Right lobe of liver (tissue), 6 donors: Measurements from ENCODE around the gene CDH4. TPM values are rescaled to one million over a fixed set of nuclear protein-coding genes. Genes with fewer than 3 reads are reported as not detected.

ENCODE experiments used
- ATAC-seq, 4 donors: fragments of 200-7000 bp; cut with Tn5 transposase; one replicate each; pipeline ENCODE4 v1.9.1; 2020; ENCODE audit warnings: mild to moderate bottlenecking in 4 of 4, moderate library complexity in 4 of 4
- DNase-seq, 3 donors: peaks; one replicate each; pipeline ENCODE4 v3.0.0-alpha.2; 2020
- H3K27ac ChIP-seq, 3 donors: fragments of 200-600 bp; one replicate each; pipeline ENCODE4 v1.8.0; 2022
- H3K27me3 ChIP-seq, 2 donors: fragments of 200-600 bp; one replicate each; pipeline ENCODE4 v1.8.0; 2022
- H3K36me3 ChIP-seq, 4 donors: fragments of 200-600 bp; sonication (generic) in 1 of 4; one replicate each; pipeline versions ENCODE4 v1.5.1 to v1.8.0; 2017 to 2022; ENCODE audit warnings: control low read depth in 1 of 4
- H3K4me1 ChIP-seq, 4 donors: fragments of 200-600 bp; sonication (generic) in 1 of 4; one replicate each; pipeline versions ENCODE4 v1.5.1 to v1.8.0; 2017 to 2022; ENCODE audit warnings: control low read depth in 1 of 4
- H3K4me3 ChIP-seq, 3 donors: fragments of 200-600 bp; one replicate each; pipeline ENCODE4 v1.8.0; 2022
- H3K9me3 ChIP-seq, 4 donors: fragments of 200-600 bp; sonication (generic) in 1 of 4; one replicate each; pipeline versions ENCODE4 v1.5.1 to v1.8.0; 2017 to 2022; ENCODE audit warnings: control low read depth in 1 of 4
- CTCF ChIP-seq, 4 donors: fragments of 200-600 bp in 3 of 4; fragments of 450-650 bp in 1 of 4; IDR thresholded peaks; one replicate each; pipeline versions ENCODE4 v1.5.1 to v1.8.0; 2016 to 2022; ENCODE audit warnings: antibody characterized with exemption in 4 of 4, mild to moderate bottlenecking in 2 of 4
- POLR2A ChIP-seq: fragments of 450-650 bp; IDR thresholded peaks from one replicate; pipeline ENCODE4 v1.6.1; 2017; ENCODE audit warnings: antibody characterized with exemption, mild to moderate bottlenecking
- WGBS: methylation state at CpG from one replicate; pipeline ENCODE4 v1.1.6; 2018; ENCODE audit warnings: low coverage, low lambda C conversion rate; ENCODE audit not compliant: insufficient coverage; ENCODE audit errors: missing lambda C conversion rate; 5-methylcytosine and 5-hydroxymethylcytosine counted together
- intact Hi-C, 2 donors: fragments of 100-400 bp; cut with DNase I; formaldehyde crosslinking; loops; one replicate each; pipeline versions ENCODE4 v1.11.2 to v1.14.1; 2022
- total RNA-seq, 6 experiments: library from RNA; depleted of rRNA in 2 of 6; stranded (reverse); fragments of >200 nt in 2 of 6; fragmentation: NEBNext Ultra II Directional in 3 of 6; extraction: Animal tissue kit (Norgen Biotek cat#: 25700) in 3 of 6; gene quantifications; one replicate each; pipeline versions ENCODE4 v1.1.0 to v1.2.4, GENCODE V29; 2016 to 2023
- donor health status: DM: no; HTN: yes; CAD: no.
- donor health status: DM: no; HTN: no; CAD: no.
- donor health status: DM: no; HTN: no; CAD: no.
- donor health status: DM: no; HTN: yes; CAD: no.
- donor health status: DM: no; HTN: yes; CAD: no.

The CDH4 gene
- total RNA-seq, 6 experiments from 2014 or later: 0.02 to 0.14 (median 0.09) TPM; not detected in 3

GRCh38 chr20:61890210-61890609 is 638.1 kb downstream of the CDH4 start:
- no peaks in the 10 kb centered on the region for H3K36me3 ChIP-seq
- H3K27me3 ChIP-seq: no peaks in the 10 kb centered on the region
- H3K27ac ChIP-seq: no peak overlapping the region
- H3K9me3 ChIP-seq: no peaks in the 10 kb centered on the region
- intact Hi-C loops: no loop called here
- TF ChIP-seq CTCF (IDR thresholded peaks at IDR 0.05) (no peak), POLR2A (no peak)
- ATAC-seq: no peak
- no peak for DNase-seq
- no peak overlapping the region for H3K4me3 ChIP-seq
- WGBS: 0% methylated on average over 1 of the region's 1 CpG
- H3K4me1 ChIP-seq: no peaks in the 10 kb centered on the region

DNA sequence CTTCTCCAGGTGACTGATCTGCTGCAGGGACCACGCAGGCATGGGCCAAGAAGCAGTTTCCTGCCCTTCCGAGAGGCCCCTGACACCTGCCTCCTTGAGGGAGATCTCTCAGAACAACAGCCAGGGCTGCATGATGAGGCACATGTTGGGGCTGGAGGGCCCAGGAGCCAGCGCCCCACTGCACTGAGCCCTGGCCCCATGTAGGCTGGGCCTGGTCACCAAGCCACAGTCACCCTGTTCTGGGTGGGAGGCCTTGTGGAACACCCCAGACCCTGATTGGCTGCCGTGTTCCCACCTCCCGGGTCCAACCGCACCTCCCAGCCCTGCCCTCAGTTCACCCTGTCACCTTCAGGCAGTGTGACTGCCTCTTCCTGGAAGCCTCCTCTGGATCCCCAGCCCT is 639.4 kb downstream of the CDH4 start:
- ATAC-seq (no peak), DNase-seq (no peak)
- Histone ChIP-seq H3K27ac (no peak overlapping the region), H3K27me3 (no peaks in the 10 kb centered on the region), H3K9me3 (no peaks in the 10 kb centered on the region), H3K4me3 (no peak overlapping the region), H3K4me1 (no peaks in the 10 kb centered on the region), H3K36me3 (no peaks in the 10 kb centered on the region)
- intact Hi-C loops: no loop called here
- no CpG with 5 or more reads among the region's 6 CpGs for WGBS
- TF ChIP-seq POLR2A (no peak), CTCF (IDR thresholded peaks at IDR 0.05) (no peak)

DNA sequence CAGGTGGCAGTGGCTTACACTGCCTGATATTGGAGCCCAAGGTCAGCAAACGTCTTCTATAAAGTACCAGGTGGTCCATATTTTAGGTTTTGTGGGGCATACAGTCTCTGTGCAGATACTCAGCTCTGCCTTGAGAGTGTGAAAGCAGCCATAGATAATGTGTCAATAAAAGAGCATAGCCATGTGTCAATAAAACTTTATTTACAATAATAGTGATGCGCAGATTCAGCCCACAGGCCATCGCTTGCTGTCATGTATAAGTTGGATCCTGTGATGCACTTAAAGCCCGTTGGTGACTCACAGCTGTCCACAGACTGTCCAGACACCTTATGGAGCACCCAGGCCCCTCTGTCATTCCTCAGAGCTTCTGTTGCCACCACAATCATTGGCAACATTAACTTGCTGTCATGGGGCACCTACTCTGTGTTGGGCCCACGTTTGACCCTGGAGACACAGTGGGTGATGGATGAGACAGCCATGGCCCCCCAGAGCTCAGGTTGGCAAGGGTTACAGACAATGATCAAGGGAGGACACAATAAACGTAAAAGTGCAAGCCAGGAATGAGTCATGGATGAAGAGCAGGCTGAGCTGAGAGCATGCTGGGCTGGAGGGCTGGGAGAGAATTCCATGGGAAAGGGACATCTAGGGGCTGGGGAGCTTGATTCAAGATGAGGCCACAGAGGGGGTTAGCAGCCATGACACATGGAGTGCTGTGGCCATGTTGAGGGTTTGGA is 640.0 kb downstream of the CDH4 start:
- no peak overlapping the region for H3K27ac ChIP-seq
- H3K27me3 ChIP-seq: no peaks in the 10 kb centered on the region
- no peaks in the 10 kb centered on the region for H3K36me3 ChIP-seq
- H3K9me3 ChIP-seq: no peaks in the 10 kb centered on the region
- no peak for TF ChIP-seq CTCF (IDR thresholded peaks at IDR 0.05)
- no peak for TF ChIP-seq POLR2A
- H3K4me1 ChIP-seq: no peaks in the 10 kb centered on the region
- intact Hi-C loops: no loop called here
- DNase-seq: no peak
- 65% methylated on average over 6 of the region's 6 CpGs for WGBS
- no peak overlapping the region for H3K4me3 ChIP-seq
- ATAC-seq: no peak

DNA sequence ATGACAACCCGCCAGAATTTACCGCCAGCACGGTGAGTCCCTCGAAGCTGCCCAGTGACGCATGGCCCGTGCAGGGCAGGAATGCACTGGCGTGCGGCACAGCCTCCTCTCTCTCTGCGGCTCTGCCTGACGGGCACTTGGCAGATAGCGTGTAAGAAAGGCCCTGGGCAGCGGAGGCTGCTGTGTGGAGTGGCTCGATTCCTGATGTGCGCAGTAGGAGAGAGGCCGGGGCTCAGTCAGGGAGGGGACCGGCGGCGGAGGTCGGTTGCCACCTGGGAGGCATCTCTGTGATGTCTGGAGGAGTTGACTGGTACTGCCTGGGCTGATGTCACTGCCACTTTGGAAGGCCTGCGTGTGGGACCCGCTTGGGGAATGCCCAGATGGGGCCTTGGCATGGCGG is 643.0 kb downstream of the CDH4 start:
- Histone ChIP-seq H3K36me3 (no peaks in the 10 kb centered on the region), H3K4me1 (no peaks in the 10 kb centered on the region), H3K27me3 (no peaks in the 10 kb centered on the region), H3K4me3 (no peak overlapping the region), H3K27ac (no peak overlapping the region), H3K9me3 (no peaks in the 10 kb centered on the region)
- intact Hi-C loops: no loop called here
- no peak for TF ChIP-seq CTCF (IDR thresholded peaks at IDR 0.05)
- no peak for TF ChIP-seq POLR2A
- ATAC-seq (no peak), DNase-seq (no peak)
- WGBS: 50% methylated on average over 1 of the region's 22 CpGs
